GM12878 (cell line): ENCODE results near the gene TDRD3. TPM values are rescaled to one million over a fixed set of nuclear protein-coding genes. Genes with fewer than 3 reads are reported as not detected.

Source experiments
- ATAC-seq: fragments of 200-7000 bp; cut with Tn5 transposase; 3 replicates; pipeline ENCODE4 v1.9.1; 2020; ENCODE audit warnings: mild to moderate bottlenecking, moderate library complexity
- BruUV-seq: library from RNA; stranded (reverse); fragments of 400-500 nt; replicated peaks from 2 replicates; lab custom pipeline; 2021; lab: Mats Ljungman, UMichigan
- CTCF ChIA-PET: fragments of 300-600 bp; sonication (Branson Sonifier 250); formaldehyde crosslinking; extraction: SDS; loops from one replicate; lab custom pipeline; 2021; ENCODE audit warnings: inconsistent platforms; lab: Yijun Ruan, JAX
- POLR2A ChIA-PET: fragments of 350-600 bp; formaldehyde crosslinking; extraction: SDS; loops from one replicate; lab custom pipeline; 2021; ENCODE audit warnings: inconsistent platforms; lab: Charles Lee
- RAD21 ChIA-PET: fragments of 300-600 bp; sonication (Branson Sonifier 250); formaldehyde crosslinking; loops from one replicate; lab custom pipeline; 2023; ENCODE audit warnings: antibody characterized with exemption; ENCODE audit not compliant: unreplicated experiment; lab: Charles Lee
- SMC1A ChIA-PET: fragments of 300-600 bp; sonication (Branson Sonifier 250); formaldehyde crosslinking; loops from one replicate; lab custom pipeline; 2023; ENCODE audit not compliant: unreplicated experiment, uncharacterized antibody; lab: Charles Lee
- DNase-seq: peaks from one replicate; pipeline ENCODE4 v3.0.0-alpha.2; 2011; ENCODE audit warnings: low read depth, low spot score
- FAIRE-seq: peaks from 3 replicates; lab custom pipeline; 2011; peaks lifted over from hg19 to GRCh38; lab: Jason Lieb, UNC
- H2AFZ ChIP-seq: 2 replicates; pipeline ENCODE4 v1.6.0; 2011; ENCODE audit warnings: low read depth, low read length, control low read depth; ENCODE audit not compliant: control insufficient read depth
- H3K27ac ChIP-seq: 2 replicates; pipeline ENCODE4 v1.5.1; 2011; ENCODE audit warnings: control low read depth; ENCODE audit not compliant: control insufficient read depth, insufficient read depth
- H3K27me3 ChIP-seq, 2 experiments: replicated peaks in 1 of 2; 2 replicates each; pipeline versions ENCODE4 v1.6.0 to v1.6.1; 2011; ENCODE audit warnings: low read length in 1 of 2; ENCODE audit not compliant: control insufficient read depth in 2 of 2, insufficient read depth in 2 of 2
- H3K36me3 ChIP-seq, 2 experiments: 2 replicates each; pipeline ENCODE4 v1.5.1; 2011; ENCODE audit warnings: low read length in 1 of 2; ENCODE audit not compliant: control insufficient read depth in 2 of 2, insufficient read depth in 2 of 2
- H3K4me1 ChIP-seq: 2 replicates; pipeline ENCODE4 v1.6.1; 2011; ENCODE audit warnings: mild to moderate bottlenecking, low read length, moderate library complexity, mixed read lengths; ENCODE audit not compliant: control insufficient read depth, insufficient read depth
- H3K4me2 ChIP-seq: 2 replicates; pipeline ENCODE4 v1.6.0; 2011; ENCODE audit warnings: control low read depth; ENCODE audit not compliant: control insufficient read depth, insufficient read depth
- H3K4me3 ChIP-seq: fragments of 200-600 bp; sonication (generic); 2 replicates; pipeline ENCODE4 v1.5.1; 2016
- H3K79me2 ChIP-seq: 2 replicates; pipeline ENCODE4 v1.6.0; 2011; ENCODE audit warnings: low read length; ENCODE audit not compliant: control insufficient read depth, insufficient read depth
- H3K9ac ChIP-seq: 2 replicates; pipeline ENCODE4 v1.8.0; 2011; ENCODE audit warnings: low read length, control low read depth, mixed read lengths; ENCODE audit not compliant: control insufficient read depth, insufficient read depth
- H3K9me3 ChIP-seq: replicated peaks from 3 replicates; pipeline ENCODE4 v1.5.1; 2011; ENCODE audit warnings: mild to moderate bottlenecking, low read length; ENCODE audit not compliant: control insufficient read depth, insufficient read depth
- H4K20me1 ChIP-seq: 2 replicates; pipeline ENCODE4 v1.6.0; 2011; ENCODE audit not compliant: control insufficient read depth, insufficient read depth
- BACH1 ChIP-seq: fragments of 450-650 bp; IDR thresholded peaks from 2 replicates; pipeline ENCODE4 v1.6.1; 2017; ENCODE audit warnings: mild to moderate bottlenecking, borderline replicate concordance
- BCL11A ChIP-seq: IDR thresholded peaks from 2 replicates; pipeline ENCODE4 v1.6.1; 2011; ENCODE audit warnings: low read depth, low read length
- DPF2 ChIP-seq: fragments of 450-650 bp; IDR thresholded peaks from 2 replicates; pipeline ENCODE4 v1.6.1; 2017; ENCODE audit warnings: mild to moderate bottlenecking
- FOXM1 ChIP-seq: IDR thresholded peaks from 2 replicates; pipeline ENCODE4 v1.6.1; 2012; ENCODE audit warnings: low read depth, mild to moderate bottlenecking, inconsistent platforms, low read length, moderate library complexity
- GABPA ChIP-seq: IDR thresholded peaks from 2 replicates; pipeline ENCODE4 v1.6.1; 2014; ENCODE audit warnings: antibody characterized with exemption, low read depth, mild to moderate bottlenecking, inconsistent platforms
- IKZF1 ChIP-seq: fragments of 450-650 bp; conservative IDR thresholded peaks from 2 replicates; pipeline ENCODE4 v1.6.1; 2017; ENCODE audit warnings: antibody characterized with exemption, mild to moderate bottlenecking
- MEF2B ChIP-seq: fragments of 450-650 bp; IDR thresholded peaks from 2 replicates; pipeline ENCODE4 v1.6.1; 2018; ENCODE audit warnings: mild to moderate bottlenecking, moderate library complexity; ENCODE audit not compliant: partially characterized antibody, poor library complexity, severe bottlenecking
- MYC ChIP-seq: IDR thresholded peaks from 2 replicates; pipeline ENCODE4 v1.6.1; 2011; ENCODE audit warnings: mild to moderate bottlenecking, low read length, moderate library complexity, inconsistent platforms; ENCODE audit not compliant: insufficient read depth, insufficient replicate concordance, insufficient read length, severe bottlenecking
- NBN ChIP-seq: fragments of 450-650 bp; IDR thresholded peaks from 2 replicates; pipeline ENCODE4 v1.6.1; 2016
- NR2C2 ChIP-seq: IDR thresholded peaks from 2 replicates; pipeline ENCODE4 v1.6.1; 2011; ENCODE audit warnings: borderline replicate concordance, low read depth; ENCODE audit not compliant: control insufficient read depth, insufficient read length
- POLR2A ChIP-seq: IDR thresholded peaks from 2 replicates; pipeline ENCODE4 v1.6.1; 2011; ENCODE audit warnings: low read depth, mild to moderate bottlenecking, low read length
- STAT3 ChIP-seq: IDR thresholded peaks from 2 replicates; pipeline ENCODE4 v1.6.1; 2011; ENCODE audit warnings: low read depth, low read length, improper control_type of control experiment
- WRNIP1 ChIP-seq: IDR thresholded peaks from 2 replicates; pipeline ENCODE4 v1.6.1; 2011; ENCODE audit warnings: low read depth, low read length, improper control_type of control experiment, borderline replicate concordance
- YY1 ChIP-seq: IDR thresholded peaks from 2 replicates; pipeline ENCODE4 v1.6.1; 2011; ENCODE audit warnings: low read depth, mild to moderate bottlenecking, low read length
- ZNF217 ChIP-seq: fragments of 450-650 bp; IDR thresholded peaks from 2 replicates; pipeline ENCODE4 v1.6.1; 2017; ENCODE audit warnings: antibody characterized with exemption, mild to moderate bottlenecking
- ZNF384 ChIP-seq: IDR thresholded peaks from 2 replicates; pipeline ENCODE4 v1.6.1; 2012; ENCODE audit warnings: low read depth, mild to moderate bottlenecking, low read length, improper control_type of control experiment, borderline replicate concordance
- WGBS: methylation state at CpG from one replicate; pipeline ENCODE4 v1.1.6; 2016; ENCODE audit warnings: low lambda C conversion rate; ENCODE audit not compliant: insufficient replicate concordance, insufficient coverage; ENCODE audit errors: missing lambda C conversion rate; 5-methylcytosine and 5-hydroxymethylcytosine counted together
- in situ Hi-C: fragments of 300-500 bp; cut with MboI; formaldehyde crosslinking; loops from 9 replicates; pipeline ENCODE4 v1.14.3; 2018; ENCODE audit warnings: mixed read lengths
- intact Hi-C: fragments of 100-400 bp; cut with micrococcal nuclease; formaldehyde crosslinking; loops from one replicate; pipeline ENCODE4 v1.14.2; 2022; ENCODE audit not compliant: unreplicated experiment
- polyA plus RNA-seq, 11 experiments: library from polyadenylated mRNA; depleted of rRNA in 4 of 11; unstranded in 6 of 11; stranded (reverse) in 5 of 11; fragments of >200 nt; fragmentation: Nextera tagmentation in 4 of 11; fragmentation: Illumina TruSeq in 1 of 11; extraction: Ambion mirVana in 4 of 11; extraction: Trizol in 1 of 11; gene quantifications; 1 replicate in 1 of 11; 2 replicates in 10 of 11; pipeline versions ENCODE4 v1.2.1 to v1.2.3, GENCODE V29; 2011 to 2016; ENCODE audit warnings: inconsistent platforms in 2 of 11, missing spikeins in 2 of 11, low read depth in 1 of 11
- total RNA-seq, 4 experiments: library from RNA; depleted of rRNA in 3 of 4; stranded (reverse); fragments of >200 nt in 3 of 4; fragmentation: Illumina TruSeq in 1 of 4; extraction: Trizol in 1 of 4; gene quantifications; 2 replicates each; pipeline versions ENCODE4 v1.2.1 to v1.2.3, GENCODE V29; 2013 to 2021
- TF ChIP-seq, protein P1 (sequence below): fragments of 450-650 bp; IDR thresholded peaks from 2 replicates; pipeline ENCODE4 v1.6.1; 2017; ENCODE audit warnings: mild to moderate bottlenecking, low read depth, inconsistent platforms; ENCODE audit not compliant: poor library complexity, severe bottlenecking

The TDRD3 gene
- total and polyA plus RNA-seq, 10 of the 15 experiments (the other 5 are each of a cell fraction or from before 2014, with no cell fraction given), result 8.4 to 27.9 (median 15.8) TPM

DNA sequence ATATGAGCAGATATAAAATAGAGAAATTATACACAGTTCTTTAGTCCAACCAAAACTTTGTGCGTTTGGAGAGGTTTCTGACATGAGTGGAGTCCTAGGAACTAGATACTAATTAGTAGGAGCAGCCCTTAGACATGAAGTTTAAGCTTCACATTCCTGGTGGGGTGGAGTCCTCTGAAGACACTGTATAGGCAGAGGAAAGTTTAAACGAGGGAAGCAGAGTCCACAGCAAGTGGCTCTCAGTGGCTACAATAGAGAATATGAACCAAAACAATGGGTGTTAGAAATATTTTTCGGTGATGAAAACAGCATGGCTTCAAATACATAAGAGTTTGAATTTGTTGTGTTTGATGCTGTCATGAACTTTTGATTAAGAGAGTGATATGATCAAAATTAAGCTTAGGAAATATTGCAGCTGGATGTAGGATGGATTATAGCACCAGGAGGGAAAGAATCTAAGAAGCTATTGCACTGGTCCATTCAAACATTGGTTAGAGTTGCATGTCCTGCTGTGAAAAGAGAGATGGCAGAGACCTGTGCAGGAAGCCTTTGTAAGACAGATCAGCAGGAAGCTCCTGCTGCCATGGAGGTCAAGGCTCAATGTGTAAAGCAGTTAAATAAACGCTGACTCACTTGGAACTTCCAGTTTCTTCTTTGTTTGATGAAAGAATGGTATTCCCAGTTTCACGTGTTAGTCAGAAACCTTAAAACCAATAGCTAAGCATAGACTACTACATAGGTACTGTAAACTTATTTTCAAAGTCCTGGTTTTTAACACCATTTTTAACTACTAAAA is 175.2 kb downstream of the TDRD3 start:
- Histone ChIP-seq H3K9ac (no peak overlapping the region), H3K4me3 (no peak overlapping the region), H2AFZ (no peak overlapping the region), H3K79me2 (no peaks in the 10 kb centered on the region), H3K4me2 (no peak overlapping the region), H3K27me3 (no peaks in the 10 kb centered on the region), H3K9me3 (no peaks in the 10 kb centered on the region), H3K27ac (no peak overlapping the region), H4K20me1 (no peaks in the 10 kb centered on the region), H3K36me3 (peaks cover 0 to 3% of the 10 kb centered on the region in 2 experiments; a peak in 1 of 4 replicates), H3K4me1 (no peaks in the 10 kb centered on the region)
- FAIRE-seq (no peak), DNase-seq (no peak), ATAC-seq (no peak)
- TF ChIP-seq BACH1 (no peak), POLR2A (no peak), IKZF1 (no peak), ZNF217 (no peak), NBN (no peak), ZNF384 (no peak)
- CTCF ChIA-PET, result interaction anchor here (1.0 kb wide), 1 partner anchor 12 kb away, joined by 3 read pairs; no protein-coding TSS in a partner anchor
- intact Hi-C loops, result no loop called here
- in situ Hi-C loops, result no loop called here
- 87% methylated on average over 5 of the region's 5 CpGs for WGBS
- SMC1A ChIA-PET, result interaction anchor here (0.6 kb wide), 1 partner anchor 97 kb away, joined by 3 read pairs; no protein-coding TSS in a partner anchor
- POLR2A ChIA-PET, result no interaction called here
- no TSS peak for BruUV-seq
- RAD21 ChIA-PET, result no interaction called here

DNA sequence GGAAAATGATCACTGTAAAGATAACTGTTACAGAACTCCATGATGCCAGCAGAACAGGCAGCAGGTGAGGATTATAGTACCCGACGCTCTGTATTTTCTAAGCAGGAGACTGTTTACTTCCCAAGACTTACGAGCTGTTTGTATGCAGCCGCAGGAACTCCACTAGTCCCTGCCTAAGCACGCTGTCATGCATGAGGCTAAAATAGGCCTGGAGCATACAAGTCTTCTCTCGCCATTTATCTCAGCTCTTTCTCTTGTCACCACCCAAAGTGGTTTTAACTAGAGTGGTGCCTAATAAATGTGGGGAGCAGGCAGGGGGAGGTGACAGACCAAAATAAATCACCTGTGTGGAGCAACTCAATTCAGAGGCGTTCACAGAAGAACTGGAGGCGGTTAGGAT is 175.8 kb downstream of the TDRD3 start:
- no peaks in the 10 kb centered on the region for H3K9me3 ChIP-seq
- H3K4me3 ChIP-seq, result no peak overlapping the region
- in situ Hi-C loops, result no loop called here
- CTCF ChIA-PET, result interaction anchor here (1.0 kb wide), 1 partner anchor 13 kb away, joined by 3 read pairs; no protein-coding TSS in a partner anchor
- H4K20me1 ChIP-seq, result no peaks in the 10 kb centered on the region
- no peak overlapping the region for H3K4me2 ChIP-seq
- RAD21 ChIA-PET, result no interaction called here
- SMC1A ChIA-PET, result interaction anchor here (0.6 kb wide), 1 partner anchor 97 kb away, joined by 3 read pairs; no protein-coding TSS in a partner anchor
- no TSS peak for BruUV-seq
- no peak for ATAC-seq
- intact Hi-C loops, result no loop called here
- H3K27ac ChIP-seq, result no peak overlapping the region
- H3K79me2 ChIP-seq, result no peaks in the 10 kb centered on the region
- POLR2A ChIA-PET, result no interaction called here
- 99% methylated on average over 8 of the region's 8 CpGs for WGBS
- H3K4me1 ChIP-seq, result no peaks in the 10 kb centered on the region
- no peak for FAIRE-seq
- H2AFZ ChIP-seq, result no peak overlapping the region
- H3K9ac ChIP-seq, result no peak overlapping the region
- no peak for DNase-seq
- TF ChIP-seq DPF2 (no peak), MEF2B (no peak), NR2C2 (no peak), GABPA (no peak), FOXM1 (no peak), MYC (no peak), WRNIP1 (no peak), BCL11A (no peak), YY1 (no peak), STAT3 (no peak), NBN (no peak)
- TF ChIP-seq, protein P1, sequence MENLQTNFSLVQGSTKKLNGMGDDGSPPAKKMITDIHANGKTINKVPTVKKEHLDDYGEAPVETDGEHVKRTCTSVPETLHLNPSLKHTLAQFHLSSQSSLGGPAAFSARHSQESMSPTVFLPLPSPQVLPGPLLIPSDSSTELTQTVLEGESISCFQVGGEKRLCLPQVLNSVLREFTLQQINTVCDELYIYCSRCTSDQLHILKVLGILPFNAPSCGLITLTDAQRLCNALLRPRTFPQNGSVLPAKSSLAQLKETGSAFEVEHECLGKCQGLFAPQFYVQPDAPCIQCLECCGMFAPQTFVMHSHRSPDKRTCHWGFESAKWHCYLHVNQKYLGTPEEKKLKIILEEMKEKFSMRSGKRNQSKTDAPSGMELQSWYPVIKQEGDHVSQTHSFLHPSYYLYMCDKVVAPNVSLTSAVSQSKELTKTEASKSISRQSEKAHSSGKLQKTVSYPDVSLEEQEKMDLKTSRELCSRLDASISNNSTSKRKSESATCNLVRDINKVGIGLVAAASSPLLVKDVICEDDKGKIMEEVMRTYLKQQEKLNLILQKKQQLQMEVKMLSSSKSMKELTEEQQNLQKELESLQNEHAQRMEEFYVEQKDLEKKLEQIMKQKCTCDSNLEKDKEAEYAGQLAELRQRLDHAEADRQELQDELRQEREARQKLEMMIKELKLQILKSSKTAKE, result no peak
- no peaks in the 10 kb centered on the region for H3K36me3 ChIP-seq
- H3K27me3 ChIP-seq, result no peaks in the 10 kb centered on the region
